ENCODE results near the gene ADGRA1.
"Not testable (repeated sequence)": the region's sequence is repeated elsewhere in the genome, so short reads cannot be mapped to it uniquely, and the experiment has no call there.

The ADGRA1 gene

DNA sequence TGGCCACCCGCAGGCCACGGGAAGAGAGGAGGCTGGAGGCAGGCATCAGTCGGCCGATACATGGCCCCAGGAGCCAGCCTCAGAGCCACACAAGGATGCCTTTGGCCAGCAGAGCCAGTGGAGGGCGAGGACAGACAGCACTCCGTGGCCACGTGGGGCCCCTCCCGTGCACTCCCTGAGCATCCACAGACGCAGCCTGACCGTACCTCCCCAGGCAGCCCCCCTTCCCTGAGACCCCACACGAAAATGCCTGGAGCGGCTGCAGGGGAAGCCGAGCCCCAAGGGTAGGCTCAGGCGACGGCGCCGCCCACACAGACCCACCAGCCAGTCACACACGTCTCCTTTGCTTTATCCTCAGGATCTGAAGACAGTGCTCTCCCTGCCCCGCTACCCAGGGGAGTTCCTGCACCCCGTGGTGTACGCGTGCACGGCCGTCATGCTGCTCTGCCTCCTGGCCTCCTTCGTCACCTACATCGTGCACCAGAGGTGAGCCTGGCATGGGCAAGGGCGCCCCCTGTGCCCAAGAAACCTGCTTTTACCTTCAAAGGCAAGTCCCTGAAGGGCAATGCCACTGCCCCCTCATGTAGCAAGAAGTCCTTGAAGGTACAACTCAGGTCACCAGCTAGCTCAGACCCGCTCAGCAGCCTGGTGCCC is 9.0 kb downstream of the ADGRA1 start:
- DNase-seq = peak; percentile 28

DNA sequence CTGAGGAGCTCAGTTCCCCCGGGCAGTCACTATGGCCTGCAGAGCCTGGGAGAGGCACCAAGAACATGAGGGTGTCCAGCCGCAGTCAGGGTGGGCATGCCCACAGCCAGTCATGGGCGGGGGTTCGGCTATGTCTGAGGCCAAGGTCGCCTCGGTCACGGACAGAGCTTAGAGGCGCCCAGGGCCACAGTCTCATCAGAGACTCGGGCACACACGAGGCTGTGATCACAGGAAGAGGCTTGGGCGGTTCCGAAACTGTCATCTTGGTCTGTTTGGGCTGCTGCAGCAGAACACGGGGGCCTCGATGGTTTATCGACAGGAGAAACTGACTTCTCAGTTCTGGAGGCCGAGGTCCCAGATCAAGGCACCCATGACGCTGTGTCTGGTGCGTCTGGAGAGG is 9.7 kb downstream of the ADGRA1 start:
- DNase-seq = no peak

DNA sequence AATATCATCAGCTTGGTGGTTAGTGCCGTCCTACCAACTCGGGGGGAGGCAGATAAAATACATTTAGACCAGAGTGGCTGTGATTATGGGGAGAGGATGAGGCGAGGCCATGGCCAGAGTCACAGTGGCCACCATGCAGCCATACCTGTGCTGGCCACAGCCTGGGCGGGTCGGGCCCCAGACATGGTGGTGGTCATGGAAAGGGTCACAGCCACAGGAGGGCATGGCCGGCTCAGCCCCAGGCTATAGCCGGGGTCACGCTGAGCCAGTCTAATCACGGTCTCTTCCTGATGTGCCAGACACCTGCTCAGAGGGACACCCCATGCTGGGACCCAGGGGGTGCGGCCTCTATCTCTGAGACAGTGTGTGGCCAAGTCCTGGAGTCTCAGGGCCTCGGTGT is 10.2 kb downstream of the ADGRA1 start:
- no peak for DNase-seq

GRCh38 chr10:133098426-133099124 is 10.9 kb downstream of the ADGRA1 start:
- no peak for DNase-seq

GRCh38 chr10:133099571-133099970 is 11.8 kb downstream of the ADGRA1 start:
- DNase-seq = no peak

DNA sequence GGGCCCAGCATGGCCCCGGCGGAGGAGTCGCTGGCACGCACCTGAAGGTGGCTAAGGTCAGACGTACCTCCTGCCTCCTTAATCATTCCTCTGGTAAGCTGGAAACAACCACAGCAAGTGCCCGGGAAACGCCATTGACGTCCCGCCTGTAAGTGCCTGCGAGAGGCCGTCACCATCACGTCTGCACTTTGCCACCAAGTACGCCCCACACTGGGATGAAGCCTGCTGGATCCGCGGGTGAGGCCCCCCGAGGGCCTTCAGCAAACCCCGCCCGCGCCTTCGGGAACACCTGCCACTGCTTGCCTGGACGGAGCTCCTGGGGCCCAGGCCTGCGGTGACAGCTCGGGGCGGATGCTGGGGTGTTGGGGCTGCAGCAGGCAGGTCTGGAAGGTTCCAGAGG is 12.5 kb downstream of the ADGRA1 start:
- no peak for DNase-seq

DNA sequence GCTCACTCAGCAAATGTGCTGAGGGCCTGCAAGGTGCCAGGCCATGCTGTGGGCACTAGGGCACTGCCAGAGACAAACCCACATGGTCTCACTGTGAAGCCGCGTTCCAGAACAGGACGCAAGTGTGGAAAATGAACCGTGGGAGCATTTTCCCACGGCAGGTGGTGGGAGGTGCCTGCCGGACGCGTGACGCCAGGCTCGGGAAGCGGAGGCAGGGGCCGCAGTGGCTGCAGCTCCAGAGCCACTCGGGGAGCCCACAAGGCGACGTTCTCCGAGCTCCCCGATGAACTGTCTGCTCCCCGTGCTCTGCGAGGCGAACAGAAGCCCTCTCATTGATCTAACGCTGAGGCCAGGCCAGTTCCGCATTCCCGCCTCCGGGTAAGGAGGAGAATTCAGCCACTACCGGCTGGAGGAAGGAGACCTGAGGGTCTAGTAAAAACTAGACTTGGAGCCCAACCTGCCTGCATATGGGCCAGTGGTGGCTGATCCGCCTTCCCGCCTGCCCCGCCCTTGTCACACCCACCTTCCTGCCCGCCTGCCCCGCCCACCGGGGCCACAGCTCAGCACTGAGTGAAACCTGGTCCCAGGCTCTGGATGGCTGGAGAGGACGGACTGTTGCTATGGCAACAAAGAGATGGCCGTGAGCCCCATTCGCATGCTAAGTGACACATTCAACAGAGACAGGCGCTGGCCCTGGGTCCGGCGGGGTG is 13.1 kb downstream of the ADGRA1 start:
- DNase-seq = peak; percentile 20

DNA sequence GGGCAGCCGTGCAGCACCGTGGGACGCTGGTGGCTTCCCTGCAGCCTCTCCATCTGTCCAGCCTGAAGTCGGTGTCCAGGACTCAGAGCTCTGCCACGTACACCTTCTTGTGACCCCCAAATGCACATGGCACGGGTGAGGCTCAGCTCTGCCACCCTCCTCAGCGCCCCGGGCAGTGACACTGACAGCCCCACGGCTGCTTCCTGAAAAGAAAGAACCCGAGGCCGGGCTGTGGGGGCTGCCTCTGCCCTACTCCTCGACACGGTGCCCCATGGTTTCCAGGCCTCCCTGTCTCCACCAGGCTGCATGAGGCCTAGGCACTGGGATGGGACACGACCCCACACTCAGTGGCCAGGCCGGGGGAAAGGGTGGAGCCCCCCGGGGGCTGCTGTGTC is 13.7 kb downstream of the ADGRA1 start:
- DNase-seq = no peak

DNA sequence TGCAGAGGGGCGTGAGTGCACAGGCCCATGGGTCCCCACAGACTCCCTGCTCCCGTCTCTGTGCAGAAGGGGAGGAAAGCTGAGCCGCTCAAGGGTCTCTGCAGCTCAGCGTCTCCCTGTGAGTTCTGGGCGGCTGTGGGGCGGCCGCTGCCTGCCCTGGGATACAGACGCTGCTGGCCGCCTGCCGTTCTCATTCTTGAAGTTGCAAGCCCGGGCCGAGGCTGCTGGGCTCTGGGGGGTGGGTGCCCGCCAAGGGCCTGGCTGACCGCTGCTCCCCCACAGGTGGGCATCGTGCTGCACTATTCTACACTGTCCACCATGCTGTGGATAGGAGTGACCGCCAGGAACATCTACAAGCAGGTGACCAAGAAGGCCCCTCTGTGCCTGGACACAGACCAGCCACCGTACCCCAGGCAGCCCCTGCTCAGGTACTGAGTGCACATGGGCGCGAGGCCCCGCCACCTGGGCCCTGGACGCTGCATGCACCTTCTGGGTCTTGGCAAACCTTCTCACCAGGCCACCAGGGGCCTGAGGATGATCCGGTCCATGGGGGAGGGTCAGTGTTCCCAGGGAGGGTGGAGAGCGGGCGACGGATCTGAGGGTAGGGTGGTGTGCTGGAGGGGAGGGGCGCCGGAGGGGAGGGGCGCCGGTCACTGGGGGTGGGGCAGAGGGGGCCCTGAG is 14.8 kb downstream of the ADGRA1 start:
- no peak for DNase-seq

DNA sequence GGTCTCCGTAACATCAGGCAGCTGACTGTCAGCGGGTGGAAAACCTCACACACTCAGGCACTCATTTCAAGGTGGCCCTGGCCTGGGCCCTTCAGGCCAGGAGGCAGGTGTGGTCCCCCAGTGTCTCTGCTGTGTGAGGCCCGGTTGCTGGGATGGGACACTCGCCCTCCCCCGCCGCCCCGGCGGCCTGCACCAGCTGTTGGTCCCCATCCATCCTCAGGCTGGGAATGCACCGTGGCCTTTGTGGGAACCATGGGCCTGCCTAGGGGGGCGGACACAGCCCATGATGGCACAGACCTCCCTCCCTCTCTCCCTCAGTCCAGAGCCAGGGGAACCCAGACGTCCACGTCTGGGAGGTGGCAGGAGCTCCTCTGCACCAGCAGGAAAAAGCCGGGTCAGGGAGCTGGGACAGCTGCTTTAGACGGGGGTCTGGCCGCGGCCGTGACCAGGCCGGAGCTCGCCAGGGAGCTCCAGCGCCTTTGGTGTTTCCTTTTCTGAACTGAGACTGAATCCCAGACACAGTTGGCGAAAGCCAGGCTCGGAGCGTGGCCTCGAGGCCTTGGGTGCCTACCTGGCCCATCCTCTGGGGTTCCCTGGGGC is 15.7 kb downstream of the ADGRA1 start:
- no peak for DNase-seq

GRCh38 chr10:133104068-133104962 is 16.6 kb downstream of the ADGRA1 start:
- DNase-seq = no peak

GRCh38 chr10:133104963-133105640 is 17.4 kb downstream of the ADGRA1 start:
- DNase-seq = no peak

- no peak for DNase-seq
Observed at GRCh38 chr10:133105686-133106390, 18.1 kb downstream of the ADGRA1 start.

GRCh38 chr10:133106516-133106915 is 18.8 kb downstream of the ADGRA1 start:
- no peak for DNase-seq

- DNase-seq = no peak
Observed at GRCh38 chr10:133107442-133107841, 19.7 kb downstream of the ADGRA1 start.

- no peak for DNase-seq
Observed at GRCh38 chr10:133109711-133110110, 22.0 kb downstream of the ADGRA1 start.

DNA sequence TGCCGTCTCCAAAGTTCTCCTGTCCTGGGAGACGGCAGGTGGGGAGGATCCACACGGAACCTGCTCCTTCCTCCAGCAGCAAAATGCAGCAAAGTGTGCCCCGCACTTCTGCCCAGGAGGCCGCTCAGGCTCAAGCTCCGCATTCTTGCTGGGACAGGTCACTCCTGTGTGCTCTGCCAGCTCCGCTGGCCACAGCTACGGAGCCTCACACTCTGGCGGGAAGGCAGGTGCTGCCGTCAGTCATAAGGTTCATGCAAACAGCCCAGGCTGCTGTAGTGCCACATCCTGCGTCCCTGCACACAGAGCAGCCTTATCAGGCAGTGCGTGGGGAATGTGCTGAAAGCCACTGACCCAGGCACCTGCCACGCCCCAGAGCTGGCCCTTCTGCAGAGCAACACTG is 22.4 kb downstream of the ADGRA1 start:
- no peak for DNase-seq

DNA sequence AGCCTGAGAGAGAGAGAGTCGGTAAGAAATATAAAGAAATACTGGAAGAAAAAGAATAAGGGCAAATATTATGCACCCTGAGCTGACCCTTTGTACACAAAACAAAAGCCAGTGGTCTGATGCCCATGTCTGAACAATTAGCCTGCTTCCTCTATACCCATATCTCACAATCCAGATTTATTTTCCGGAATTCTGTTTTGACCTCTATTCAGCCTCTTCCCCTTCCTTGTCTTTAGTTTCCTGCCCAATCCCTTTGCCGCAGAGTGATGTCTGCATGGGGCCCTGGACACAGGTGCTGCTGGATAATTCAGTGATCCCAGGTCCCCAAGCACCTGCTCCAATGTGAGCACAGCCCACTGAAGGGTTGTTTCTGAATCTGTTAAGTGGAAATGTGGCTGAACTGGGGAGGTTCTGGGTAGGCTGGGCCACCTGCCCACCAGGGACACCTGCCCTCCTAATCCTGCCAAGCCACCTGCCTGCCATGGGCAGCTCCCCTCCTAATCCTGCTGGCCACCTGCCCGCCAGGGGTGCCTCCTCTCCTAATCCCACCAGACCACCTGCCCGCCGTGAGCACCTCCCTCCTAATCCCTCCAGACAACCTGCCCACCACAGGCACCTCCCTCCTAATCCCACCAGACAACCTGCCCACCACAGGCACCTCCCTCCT is 23.0 kb downstream of the ADGRA1 start:
- no peak for DNase-seq

DNA sequence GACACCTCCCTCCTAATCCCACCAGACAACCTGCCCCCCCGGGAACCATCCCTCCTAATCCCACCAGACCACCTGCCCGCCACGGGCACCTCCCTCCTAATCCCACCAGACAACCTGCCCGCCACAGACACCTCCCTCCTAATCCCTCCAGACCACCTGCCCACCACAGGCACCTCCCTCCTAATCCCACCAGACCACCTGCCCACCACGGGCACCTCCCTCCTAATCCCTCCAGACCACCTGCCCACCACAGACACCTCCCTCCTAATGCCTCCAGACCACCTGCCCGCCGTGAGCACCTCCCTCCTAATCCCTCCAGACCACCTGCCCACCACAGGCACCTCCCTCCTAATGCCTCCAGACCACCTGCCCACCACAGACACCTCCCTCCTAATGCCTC is 23.9 kb downstream of the ADGRA1 start:
- not testable (repeated sequence) for DNase-seq

- DNase-seq = no peak
Observed at GRCh38 chr10:133113146-133113830, 25.6 kb downstream of the ADGRA1 start.

Measured in RPMI8226 (cell line).